Erythroblast (primary cell): Measurements from ENCODE around the gene RAB3GAP1.

Experiments used
- GATA1 ChIP-seq: IDR thresholded peaks from 2 replicates; pipeline ENCODE4 v1.6.1; 2011; ENCODE audit warnings: low read depth, mild to moderate bottlenecking, control low read depth, low read length, moderate library complexity
- POLR2A ChIP-seq: IDR thresholded peaks from 2 replicates; pipeline ENCODE4 v1.6.1; 2011; ENCODE audit warnings: mild to moderate bottlenecking, low read length

DNA sequence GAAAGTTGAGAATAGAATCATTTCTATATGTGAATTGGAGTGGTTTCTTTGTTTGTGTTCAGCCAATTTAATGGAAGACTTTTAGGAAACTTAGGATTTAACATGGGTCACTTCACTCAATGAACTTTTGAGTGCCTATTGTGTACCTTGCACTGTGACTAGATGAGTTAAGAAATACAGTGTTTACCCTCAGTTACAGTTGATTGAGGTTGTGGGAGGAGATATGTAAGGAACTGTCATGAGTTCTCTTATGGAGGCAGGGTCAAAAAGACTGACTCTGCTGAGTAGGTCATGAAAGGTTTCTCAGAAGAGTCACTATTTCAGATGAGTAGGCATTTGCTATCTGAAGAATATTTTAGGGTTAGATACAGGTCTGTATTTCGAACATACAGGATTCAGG lies 98.6 kb downstream of the RAB3GAP1 start:
- TF ChIP-seq POLR2A: no peak
- no peak for TF ChIP-seq GATA1
